GM18498 (cell line): ENCODE measurements around the gene FOXA2.
"Not testable (repeated sequence)": the region's sequence is repeated elsewhere in the genome, so short reads cannot be mapped to it uniquely, and the experiment has no call there.

Experiments used
- ATAC-seq: cut with Tn5 transposase; IDR thresholded peaks from one replicate; pipeline ENCODE4 v1.9.1; 2021; ENCODE audit warnings: mild to moderate bottlenecking, moderate library complexity; ENCODE audit not compliant: unreplicated experiment

FOXA2 gene

DNA sequence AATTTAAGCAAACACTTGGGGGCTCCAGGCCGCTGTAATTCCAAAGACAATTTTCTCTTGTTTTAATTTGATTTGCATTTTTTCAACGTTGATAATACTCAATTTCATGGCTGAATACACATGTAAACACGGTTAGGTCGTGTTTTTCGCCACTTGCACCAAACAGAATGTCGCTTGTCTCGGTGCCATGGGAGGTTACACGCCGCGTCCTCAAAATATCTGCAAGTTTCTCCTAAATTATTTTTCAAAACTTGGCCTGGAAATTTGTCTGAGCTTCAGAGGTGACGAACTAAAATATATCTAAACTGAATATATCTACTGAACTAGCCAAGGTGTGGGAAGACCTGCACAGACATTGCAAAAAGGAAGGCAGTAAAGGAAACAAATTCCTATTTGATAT lies 15.0 kb downstream of the FOXA2 start:
- ATAC-seq, result no peak

DNA sequence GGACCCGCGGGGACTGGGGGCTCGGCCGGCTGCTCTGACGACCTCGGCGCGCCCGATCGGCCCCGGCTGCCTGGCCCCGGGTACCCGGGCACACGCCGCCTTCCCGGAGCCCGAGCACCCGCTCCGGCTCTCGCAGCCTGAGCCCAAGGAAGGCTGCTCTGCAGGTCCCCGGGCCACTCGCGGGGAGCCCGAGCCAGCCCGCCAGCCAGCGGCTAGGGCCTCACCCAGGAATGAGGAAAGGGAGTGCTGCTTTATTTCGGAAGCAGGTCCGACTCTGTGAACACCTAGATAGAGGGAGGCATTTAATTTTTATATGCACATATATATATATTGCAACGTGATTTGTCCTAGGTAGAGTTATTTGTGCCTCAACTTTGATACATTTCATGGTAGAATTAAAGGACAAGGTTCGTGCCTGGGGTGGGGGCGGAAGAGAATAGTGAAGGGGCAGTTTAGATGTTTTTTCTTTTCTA lies 15.5 kb downstream of the FOXA2 start:
- no peak for ATAC-seq

- ATAC-seq, result no peak
Observed at GRCh38 chr20:22567944-22568871, 16.2 kb downstream of the FOXA2 start.

GRCh38 chr20:22566876-22567658 lies 17.3 kb downstream of the FOXA2 start:
- ATAC-seq, result no peak

- ATAC-seq, result no peak
Observed at GRCh38 chr20:22563062-22563965, 21.1 kb downstream of the FOXA2 start.

GRCh38 chr20:22562620-22563019 lies 21.8 kb downstream of the FOXA2 start:
- ATAC-seq, result no peak

DNA sequence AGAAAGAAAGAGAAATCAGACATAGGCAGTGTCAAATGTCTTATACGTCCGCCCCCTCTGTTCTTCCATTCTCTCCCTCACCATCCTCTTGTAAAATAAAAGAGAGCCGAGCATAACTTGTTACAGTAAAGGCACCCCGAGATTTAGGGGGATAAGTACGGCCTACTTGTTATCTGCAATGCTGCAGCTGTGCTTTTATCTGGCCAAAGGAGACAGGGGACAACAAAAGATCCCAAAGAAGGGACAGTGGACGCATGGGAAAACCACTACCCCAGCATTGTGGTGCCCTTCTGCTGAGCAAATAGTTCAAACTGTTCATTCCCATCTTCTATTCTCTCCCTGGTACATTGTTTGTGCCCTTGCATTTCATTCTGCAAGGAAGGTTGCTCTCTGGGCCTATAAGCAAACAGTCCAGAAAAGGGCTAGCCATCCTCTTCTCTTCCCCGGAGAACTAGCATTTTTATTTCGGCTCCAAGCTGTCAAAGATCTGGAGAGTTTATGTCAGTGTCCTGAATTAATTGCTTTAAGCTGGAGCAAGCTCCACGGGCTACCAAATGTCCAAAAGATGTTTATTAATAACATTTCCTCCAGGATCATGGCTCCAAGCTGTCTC lies 22.3 kb downstream of the FOXA2 start:
- ATAC-seq, result no peak

GRCh38 chr20:22560817-22561216 lies 23.6 kb downstream of the FOXA2 start:
- no peak for ATAC-seq

DNA sequence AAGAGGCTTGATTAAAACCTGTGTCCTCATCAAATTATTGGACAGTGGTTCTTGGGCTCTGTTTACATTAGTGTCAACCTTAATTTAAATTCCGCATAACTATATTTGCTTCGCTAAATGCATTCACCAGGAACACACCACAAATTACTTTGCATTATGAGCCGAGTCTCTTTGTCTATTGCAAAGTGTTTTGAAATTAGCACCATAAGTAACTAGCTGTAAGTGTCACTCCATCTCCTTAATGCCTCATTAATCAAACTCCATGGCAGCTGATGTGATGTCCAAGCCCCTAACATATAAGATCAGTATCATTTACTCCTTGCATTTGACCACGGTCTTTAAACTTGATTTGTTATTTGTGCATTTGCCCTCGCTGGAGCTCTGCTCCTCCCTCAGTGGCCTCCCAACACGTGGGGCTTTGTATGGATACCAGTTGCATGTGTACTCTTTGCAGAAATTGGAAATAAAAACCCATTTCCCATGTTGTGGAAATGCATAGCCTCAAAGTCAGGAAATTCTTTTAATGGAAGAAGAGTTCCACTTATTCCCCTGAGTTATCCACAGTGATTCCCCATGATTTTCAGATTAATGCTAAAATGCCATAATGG lies 24.6 kb downstream of the FOXA2 start:
- no peak for ATAC-seq

- no peak for ATAC-seq
Observed at GRCh38 chr20:22557403-22558276, 26.7 kb downstream of the FOXA2 start.

DNA sequence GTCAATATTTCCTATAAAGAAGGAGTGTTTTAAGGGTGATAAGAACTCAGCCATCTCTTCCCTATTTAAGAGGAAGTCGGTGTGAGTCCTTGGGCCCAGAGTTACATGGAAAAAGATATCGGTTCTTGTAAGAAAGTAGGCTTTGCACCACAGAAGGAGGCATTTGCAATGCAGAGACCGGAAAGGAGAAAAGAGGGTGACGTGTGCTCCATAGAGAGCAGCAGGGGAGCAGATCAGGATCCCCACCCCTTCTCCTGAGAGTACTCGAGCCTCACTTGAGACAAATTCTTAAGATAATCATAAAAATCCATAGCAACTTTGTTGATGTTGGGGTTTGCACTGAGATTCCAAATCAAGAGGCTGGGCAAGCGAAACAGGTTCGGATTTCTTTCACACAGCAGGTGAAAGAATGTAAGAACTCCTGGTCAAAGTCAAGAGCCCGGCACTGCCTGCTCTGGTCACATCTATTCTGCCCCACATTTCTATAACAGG lies 27.8 kb downstream of the FOXA2 start:
- ATAC-seq, result no peak

- no peak for ATAC-seq
Observed at GRCh38 chr20:22555791-22556564, 28.4 kb downstream of the FOXA2 start.

DNA sequence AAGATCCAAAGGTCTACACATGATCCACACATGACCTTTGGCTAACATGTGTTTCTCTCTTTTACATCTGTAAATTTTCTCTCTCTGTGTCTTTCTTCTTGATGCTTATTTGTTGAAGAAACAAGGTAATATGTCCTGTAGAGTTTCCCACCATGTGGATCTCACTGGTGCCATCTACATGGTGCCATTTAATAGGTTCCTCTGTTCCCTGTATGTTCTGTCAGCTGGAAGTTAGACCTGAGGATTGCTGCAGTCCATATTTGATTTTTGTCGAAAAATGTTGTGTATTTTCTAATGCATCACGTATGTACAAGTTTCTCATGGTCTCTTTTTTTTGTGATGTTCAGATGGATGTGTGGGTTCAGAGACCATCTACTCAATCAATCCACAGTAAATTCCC lies 30.0 kb downstream of the FOXA2 start:
- no peak for ATAC-seq

DNA sequence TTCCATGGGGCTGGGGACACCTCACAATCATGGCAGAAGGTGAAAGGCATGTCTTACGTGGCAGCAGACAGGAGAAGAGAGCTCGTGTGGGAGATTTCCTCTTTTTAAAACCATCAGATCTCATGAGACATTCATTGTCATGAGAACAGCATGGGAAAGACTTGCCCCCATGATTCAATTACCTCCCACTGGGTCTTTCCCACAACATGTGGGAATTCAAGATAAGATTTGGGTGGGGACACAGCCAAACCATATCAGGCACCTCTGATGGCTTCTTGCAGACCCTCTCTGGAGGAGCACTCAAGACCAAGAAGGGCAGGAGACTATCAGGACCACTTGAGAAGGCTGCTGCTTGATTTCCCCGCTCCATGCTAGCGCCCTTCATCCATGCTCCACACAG lies 33.9 kb downstream of the FOXA2 start:
- ATAC-seq, result not testable (repeated sequence)

DNA sequence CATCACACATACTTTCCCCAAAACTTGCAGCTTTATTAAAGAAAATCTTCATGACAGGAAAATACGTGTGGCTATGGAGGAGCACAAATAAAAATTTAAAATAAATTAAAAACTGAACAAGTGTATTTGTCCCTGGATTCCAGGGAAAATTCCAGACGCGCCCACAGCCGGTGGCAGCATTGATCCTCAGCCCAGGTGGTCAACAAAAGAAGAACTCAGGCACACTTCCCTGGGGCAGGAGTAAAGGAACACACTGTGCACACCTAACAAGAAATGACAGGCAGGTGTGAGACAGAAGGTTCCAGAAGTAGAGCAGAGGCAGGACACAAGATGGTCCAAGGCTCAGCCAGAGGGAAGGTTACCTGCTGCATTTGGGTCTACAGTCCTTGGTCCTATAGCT lies 36.3 kb downstream of the FOXA2 start:
- no peak for ATAC-seq

DNA sequence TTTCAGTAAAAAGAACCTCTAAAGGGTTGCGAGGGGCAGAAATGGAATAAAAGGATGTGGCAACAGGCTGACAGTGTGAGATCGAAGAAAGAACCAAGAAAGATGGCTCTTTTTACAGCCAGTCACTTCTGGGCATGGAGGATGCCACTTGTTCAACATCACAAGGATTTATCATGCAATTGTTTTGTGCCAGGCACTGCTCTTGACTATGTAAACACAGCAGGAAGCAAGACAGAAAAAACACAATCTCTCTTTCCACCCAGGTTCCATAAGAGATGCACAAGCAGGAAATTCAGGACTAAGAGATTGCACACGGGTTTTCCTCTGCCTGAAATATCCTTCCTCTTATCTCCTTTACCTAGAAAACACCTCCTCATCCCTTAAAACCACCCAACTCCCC lies 38.0 kb downstream of the FOXA2 start:
- no peak for ATAC-seq

DNA sequence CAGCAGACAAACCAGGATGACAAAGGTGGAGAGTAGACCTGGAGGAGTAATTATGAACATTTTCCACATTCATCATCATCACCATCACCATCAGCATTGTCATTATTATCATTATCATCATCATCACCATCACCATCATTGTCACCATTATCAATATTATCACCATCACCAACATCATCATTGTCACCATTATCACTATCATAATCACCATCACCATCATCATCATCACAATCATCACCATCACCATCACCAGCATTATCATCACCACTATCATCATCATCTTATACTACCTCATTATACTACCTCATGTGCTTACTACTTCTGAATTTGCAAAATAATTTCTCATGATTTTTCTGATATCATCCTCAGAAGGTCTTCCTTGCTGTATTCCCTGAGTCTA lies 39.3 kb downstream of the FOXA2 start:
- no peak for ATAC-seq

- ATAC-seq, result no peak
Observed at GRCh38 chr20:22544462-22544861, 39.9 kb downstream of the FOXA2 start.
